ENCODE data around the gene PCED1A. TPM values are rescaled to one million over a fixed set of nuclear protein-coding genes. Genes with fewer than 3 reads are reported as not detected.

Gene PCED1A
- total and polyA plus RNA-seq, 2 of the 13 experiments (the other 11 are each of a cell fraction or from before 2014, with no cell fraction given): 40.1 to 84.2 TPM

GRCh38 chr20:2873747-2874041 is 33.2 kb upstream of the PCED1A start (continued):
- TF ChIP-seq XRCC5 (optimal IDR thresholded peaks at IDR 0.05; ENCODE audit: low read length): peak; percentile 16
- TF ChIP-seq AKNA (CRISPR knock-in tag; IDR thresholded peaks at IDR 0.05; ENCODE audit: borderline replicate concordance): 0 out of 2 replicates have a peak, but pooled peaks have one; percentile 35
- no peak for TF ChIP-seq RXRA (CRISPR knock-in tag; IDR thresholded peaks at IDR 0.05)
- 0 out of 2 replicates have a peak, but pooled peaks have one; percentile 51 for TF ChIP-seq CBX5 (CRISPR knock-in tag; IDR thresholded peaks at IDR 0.05; ENCODE audit: borderline replicate concordance)
- peak; percentile 14 for TF ChIP-seq TAF15 (IDR thresholded peaks at IDR 0.05; ENCODE audit: low read depth, low read length, poor library complexity, severe bottlenecking)
- 0 out of 2 replicates have a peak, but pooled peaks have one; percentile 40 for TF ChIP-seq SNAI1 (CRISPR knock-in tag; IDR thresholded peaks at IDR 0.05; ENCODE audit: borderline replicate concordance)
- no peak for TF ChIP-seq ZNF207 (IDR thresholded peaks at IDR 0.05; ENCODE audit: borderline replicate concordance)
- 0 out of 2 replicates have a peak, but pooled peaks have one; percentile 12 for TF ChIP-seq ZNF234 (CRISPR knock-in tag; conservative IDR thresholded peaks at IDR 0.05)
- TF ChIP-seq U2AF1 (optimal IDR thresholded peaks at IDR 0.05; ENCODE audit: low read depth, low read length): no peak
- no peak for TF ChIP-seq NR2F1 (CRISPR knock-in tag; IDR thresholded peaks at IDR 0.05)
- TF ChIP-seq ZNF883 (CRISPR knock-in tag; IDR thresholded peaks at IDR 0.05; ENCODE audit: not compliant biosample characterization): peak; percentile 3
- no peak for TF ChIP-seq SALL1 (CRISPR knock-in tag; IDR thresholded peaks at IDR 0.05)
- TF ChIP-seq ZNF816 (CRISPR knock-in tag; IDR thresholded peaks at IDR 0.05; ENCODE audit: borderline replicate concordance): no peak; the same call in 1 of the 2 replicates
- no peak for TF ChIP-seq TRAFD1 (CRISPR knock-in tag; IDR thresholded peaks at IDR 0.05; ENCODE audit: borderline replicate concordance)
- no peak for TF ChIP-seq TBX2 (CRISPR knock-in tag; IDR thresholded peaks at IDR 0.05; ENCODE audit: borderline replicate concordance)
- peak; percentile 55; the same call in 1 of the 2 replicates for TF ChIP-seq ZSCAN31 (CRISPR knock-in tag; IDR thresholded peaks at IDR 0.05; ENCODE audit: low read depth)
- peak; percentile 44 for TF ChIP-seq PTBP1 (IDR thresholded peaks at IDR 0.05; ENCODE audit: low read depth, low read length, poor library complexity, severe bottlenecking)
- TF ChIP-seq, protein P1, sequence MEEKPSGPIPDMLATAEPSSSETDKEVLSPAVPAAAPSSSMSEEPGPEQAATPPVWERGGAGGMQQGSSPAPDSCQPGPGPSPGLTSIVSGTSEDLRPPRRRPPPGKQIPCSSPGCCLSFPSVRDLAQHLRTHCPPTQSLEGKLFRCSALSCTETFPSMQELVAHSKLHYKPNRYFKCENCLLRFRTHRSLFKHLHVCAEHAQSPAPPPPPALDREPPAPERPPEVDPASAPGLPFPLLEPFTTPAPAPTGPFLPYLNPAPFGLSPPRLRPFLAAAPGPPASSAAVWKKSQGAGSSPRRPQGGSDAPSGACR (CRISPR knock-in tag; IDR thresholded peaks at IDR 0.05): 0 out of 2 replicates have a peak, but pooled peaks have one; percentile 5
- TF ChIP-seq JARID2 (CRISPR knock-in tag; IDR thresholded peaks at IDR 0.05; ENCODE audit: insufficient replicate concordance): peak; percentile 36
- TF ChIP-seq, protein P2, sequence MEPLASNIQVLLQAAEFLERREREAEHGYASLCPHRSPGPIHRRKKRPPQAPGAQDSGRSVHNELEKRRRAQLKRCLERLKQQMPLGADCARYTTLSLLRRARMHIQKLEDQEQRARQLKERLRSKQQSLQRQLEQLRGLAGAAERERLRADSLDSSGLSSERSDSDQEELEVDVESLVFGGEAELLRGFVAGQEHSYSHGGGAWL (CRISPR knock-in tag; IDR thresholded peaks at IDR 0.05): no peak
- no peak for TF ChIP-seq ZNF10 (CRISPR knock-in tag; IDR thresholded peaks at IDR 0.05; ENCODE audit: borderline replicate concordance, low read depth)

Measured in HepG2 (cell line).